ENCODE results near the gene HS3ST4.

Gene HS3ST4

GRCh38 chr16:26120729-26121128 is 429.0 kb downstream of the HS3ST4 start:
- peak; percentile 36 for DNase-seq

- no peak for DNase-seq
These were observed 436.5 kb downstream of the HS3ST4 start for GRCh38 chr16:26128296-26128695.

- DNase-seq: peak; percentile 21
These were observed 438.2 kb downstream of the HS3ST4 start for GRCh38 chr16:26129997-26130396.

GRCh38 chr16:26133416-26134093 is 441.8 kb downstream of the HS3ST4 start:
- DNase-seq: peak; percentile 93

- DNase-seq: peak; percentile 98
These were observed 442.8 kb downstream of the HS3ST4 start for GRCh38 chr16:26134588-26134987.

- DNase-seq: no peak
These were observed 446.2 kb downstream of the HS3ST4 start for GRCh38 chr16:26137956-26138355.

GRCh38 chr16:26139091-26139490 is 447.3 kb downstream of the HS3ST4 start:
- no peak for DNase-seq

- no peak for DNase-seq
These were observed 448.1 kb downstream of the HS3ST4 start for GRCh38 chr16:26139884-26140283.

- DNase-seq: no peak
These were observed 457.8 kb downstream of the HS3ST4 start for GRCh38 chr16:26149364-26150190.

GRCh38 chr16:26155221-26155620 is 463.5 kb downstream of the HS3ST4 start:
- peak; percentile 11 for DNase-seq

GRCh38 chr16:26157319-26157718 is 465.6 kb downstream of the HS3ST4 start:
- DNase-seq: no peak

GRCh38 chr16:26158142-26158759 is 466.5 kb downstream of the HS3ST4 start:
- no peak for DNase-seq

GRCh38 chr16:26161461-26162180 is 469.9 kb downstream of the HS3ST4 start:
- peak; percentile 92 for DNase-seq

- DNase-seq: no peak
These were observed 477.7 kb downstream of the HS3ST4 start for GRCh38 chr16:26169473-26169872.

- DNase-seq: no peak
These were observed 484.2 kb downstream of the HS3ST4 start for GRCh38 chr16:26175944-26176343.

GRCh38 chr16:26177438-26177837 is 485.7 kb downstream of the HS3ST4 start:
- no peak for DNase-seq

GRCh38 chr16:26178298-26178697 is 486.5 kb downstream of the HS3ST4 start:
- no peak for DNase-seq

- no peak for DNase-seq
These were observed 494.4 kb downstream of the HS3ST4 start for GRCh38 chr16:26186091-26186615.

All from NCI-H82 (cell line).